Glutamatergic neuron (in vitro differentiated cells): Measurements from ENCODE around the gene PSKH1. TPM values are rescaled to one million over a fixed set of nuclear protein-coding genes. Genes with fewer than 3 reads are reported as not detected.

Source experiments
- DNase-seq: peaks from one replicate; pipeline ENCODE4 v3.0.0; 2022
- H3K27ac Mint-ChIP-seq: one replicate; pipeline ENCODE4 v1.8.0; 2020; ENCODE audit warnings: mild to moderate bottlenecking, mixed read lengths, inconsistent platforms; ENCODE audit not compliant: unreplicated experiment
- H3K27me3 Mint-ChIP-seq: one replicate; pipeline ENCODE4 v1.8.0; 2020; ENCODE audit warnings: mild to moderate bottlenecking, moderate library complexity, mixed read lengths, inconsistent platforms; ENCODE audit not compliant: unreplicated experiment
- H3K36me3 Mint-ChIP-seq: one replicate; pipeline ENCODE4 v1.8.0; 2020; ENCODE audit warnings: mild to moderate bottlenecking, mixed read lengths, inconsistent platforms; ENCODE audit not compliant: unreplicated experiment
- H3K4me1 Mint-ChIP-seq: one replicate; pipeline ENCODE4 v1.8.0; 2020; ENCODE audit warnings: mild to moderate bottlenecking, low read depth, mixed read lengths, inconsistent platforms; ENCODE audit not compliant: unreplicated experiment
- H3K4me3 Mint-ChIP-seq: one replicate; pipeline ENCODE4 v1.8.0; 2020; ENCODE audit warnings: mild to moderate bottlenecking, mixed read lengths, inconsistent platforms; ENCODE audit not compliant: unreplicated experiment
- H3K9me3 Mint-ChIP-seq: one replicate; pipeline ENCODE4 v1.8.0; 2020; ENCODE audit warnings: mild to moderate bottlenecking, moderate library complexity, mixed read lengths, inconsistent platforms; ENCODE audit not compliant: unreplicated experiment
- CTCF ChIP-seq: fragments of 200-600 bp; sonication (generic); IDR thresholded peaks from one replicate; pipeline ENCODE4 v1.5.0; 2021; ENCODE audit not compliant: partially characterized antibody, unreplicated experiment
- total RNA-seq: library from RNA; stranded (reverse); fragmentation: NEBNext Ultra II Directional; extraction: Animal tissue kit (Norgen Biotek cat#: 25700); gene quantifications from one replicate; pipeline ENCODE4 v1.2.1, GENCODE V29; 2021; ENCODE audit not compliant: unreplicated experiment

The PSKH1 gene
- total RNA-seq, 1 donor from 2014 or later = 27.9 TPM

- Mint-ChIP-seq H3K4me3 (no peak overlapping the region), H3K27me3 (no peaks in the 10 kb centered on the region), H3K27ac (no peak overlapping the region), H3K4me1 (peaks cover 2% of the 10 kb centered on the region), H3K36me3 (no peaks in the 10 kb centered on the region), H3K9me3 (peaks cover 5% of the 10 kb centered on the region)
- no peak for TF ChIP-seq CTCF
- no peak for DNase-seq
These were observed 83.2 kb downstream of the PSKH1 start for GRCh38 chr16:67976205-67976604.

GRCh38 chr16:67977005-67977404 is 84.0 kb downstream of the PSKH1 start:
- Mint-ChIP-seq H3K9me3 (peaks cover 5% of the 10 kb centered on the region), H3K27me3 (no peaks in the 10 kb centered on the region), H3K4me1 (peaks cover 2% of the 10 kb centered on the region), H3K36me3 (no peaks in the 10 kb centered on the region), H3K4me3 (no peak overlapping the region), H3K27ac (no peak overlapping the region)
- TF ChIP-seq CTCF = no peak
- no peak for DNase-seq

- H3K4me3 Mint-ChIP-seq = no peak overlapping the region
- H3K36me3 Mint-ChIP-seq = peaks cover under 1% of the 10 kb centered on the region
- peaks cover 2% of the 10 kb centered on the region for H3K4me1 Mint-ChIP-seq
- H3K27me3 Mint-ChIP-seq = no peaks in the 10 kb centered on the region
- H3K9me3 Mint-ChIP-seq = peaks cover 5% of the 10 kb centered on the region
- no peak for TF ChIP-seq CTCF
- no peak overlapping the region for H3K27ac Mint-ChIP-seq
- DNase-seq = no peak
These were observed 84.6 kb downstream of the PSKH1 start for GRCh38 chr16:67977469-67978227.

Other genes starting within 250 kb of the PSKH1 start
- gene CARMIL2, start 248.1 kb upstream of the PSKH1 start, total RNA-seq = 37.1 TPM
- 33.3 TPM for gene ACD, start 233.0 kb upstream of the PSKH1 start, total RNA-seq
- 18.7 TPM for gene PARD6A, start 232.3 kb upstream of the PSKH1 start, total RNA-seq
- 19.0 TPM for gene ENKD1, start 226.5 kb upstream of the PSKH1 start, total RNA-seq
- gene C16orf86, start 226.4 kb upstream of the PSKH1 start, total RNA-seq = 3.4 TPM
- 86.7 TPM for gene GFOD2, start 173.9 kb upstream of the PSKH1 start, total RNA-seq
- gene RANBP10, start 86.7 kb upstream of the PSKH1 start, total RNA-seq = 32.0 TPM
- 3.4 TPM for gene TSNAXIP1, start 86.4 kb upstream of the PSKH1 start, total RNA-seq
- 23.1 TPM for gene THAP11, start 50.9 kb upstream of the PSKH1 start, total RNA-seq
- gene NUTF2, start 46.3 kb upstream of the PSKH1 start, total RNA-seq = 196 TPM
- gene CENPT, start 45.6 kb upstream of the PSKH1 start, total RNA-seq = 153 TPM
- gene EDC4, start 20.2 kb upstream of the PSKH1 start, total RNA-seq = 142 TPM
- gene NRN1L, start 8.4 kb upstream of the PSKH1 start, total RNA-seq = 1.0 TPM
- gene CTRL, start 38.6 kb downstream of the PSKH1 start, total RNA-seq = 2.8 TPM
- gene PSMB10, start 43.6 kb downstream of the PSKH1 start, total RNA-seq = 11.0 TPM
- 8.7 TPM for gene LCAT, start 50.9 kb downstream of the PSKH1 start, total RNA-seq
- gene SLC12A4, start 75.4 kb downstream of the PSKH1 start, total RNA-seq = 19.9 TPM
- gene DPEP3, start 87.2 kb downstream of the PSKH1 start, total RNA-seq = not detected
- gene DPEP2, start 106.2 kb downstream of the PSKH1 start, total RNA-seq = not detected
- gene DPEP2NB, start 122.7 kb downstream of the PSKH1 start, total RNA-seq = not detected
- gene DDX28, start 130.0 kb downstream of the PSKH1 start, total RNA-seq = 6.7 TPM
- gene DUS2, start 130.0 kb downstream of the PSKH1 start, total RNA-seq = 21.0 TPM
- gene NFATC3, start 192.1 kb downstream of the PSKH1 start, total RNA-seq = 33.1 TPM